NCI-H2029 (cell line): ENCODE results near the gene POMT1.
"Not testable (repeated sequence)": the region's sequence is repeated elsewhere in the genome, so short reads cannot be mapped to it uniquely, and the experiment has no call there.

Experiments
- DNase-seq: peaks from one replicate; lab custom pipeline; 2025; lab: John Stamatoyannopoulos, UW

The POMT1 gene

GRCh38 chr9:131496844-131497405 lies 5.8 kb upstream of the POMT1 start:
- no peak for DNase-seq

GRCh38 chr9:131499254-131499767 lies 3.4 kb upstream of the POMT1 start:
- no peak for DNase-seq

GRCh38 chr9:131500377-131500776 lies 2.3 kb upstream of the POMT1 start:
- no peak for DNase-seq

- no peak for DNase-seq
Observed at GRCh38 chr9:131500939-131501541, 1.7 kb upstream of the POMT1 start.

- DNase-seq, result no peak
Observed at GRCh38 chr9:131503626-131504465, 1.1 kb downstream of the POMT1 start.

GRCh38 chr9:131505012-131505411 lies 2.3 kb downstream of the POMT1 start:
- DNase-seq, result no peak

GRCh38 chr9:131511416-131511815 lies 8.7 kb downstream of the POMT1 start:
- no peak for DNase-seq

GRCh38 chr9:131511880-131512279 lies 9.2 kb downstream of the POMT1 start:
- no peak for DNase-seq

- DNase-seq, result no peak
Observed at GRCh38 chr9:131513177-131513576, 10.5 kb downstream of the POMT1 start.

- DNase-seq, result not testable (repeated sequence)
Observed at GRCh38 chr9:131515559-131516031, 12.9 kb downstream of the POMT1 start.

GRCh38 chr9:131516100-131516499 lies 13.4 kb downstream of the POMT1 start:
- DNase-seq, result no peak

- no peak for DNase-seq
Observed at GRCh38 chr9:131516930-131517329, 14.2 kb downstream of the POMT1 start.

- DNase-seq, result no peak
Observed at GRCh38 chr9:131517761-131518190, 15.1 kb downstream of the POMT1 start.

GRCh38 chr9:131518553-131518952 lies 15.8 kb downstream of the POMT1 start:
- no peak for DNase-seq

GRCh38 chr9:131520503-131520902 lies 17.8 kb downstream of the POMT1 start:
- DNase-seq, result no peak

GRCh38 chr9:131521203-131521602 lies 18.5 kb downstream of the POMT1 start:
- DNase-seq, result no peak

- no peak for DNase-seq
Observed at GRCh38 chr9:131521822-131522221, 19.1 kb downstream of the POMT1 start.

GRCh38 chr9:131522257-131523085 lies 19.8 kb downstream of the POMT1 start:
- DNase-seq, result no peak

GRCh38 chr9:131523086-131523388 lies 20.3 kb downstream of the POMT1 start:
- no peak for DNase-seq

- DNase-seq, result no peak
Observed at GRCh38 chr9:131523451-131524435, 21.0 kb downstream of the POMT1 start.
